Brain microvascular endothelial cell (primary cell): Measurements from ENCODE around the gene TMPRSS13.
"Not testable (repeated sequence)": the region's sequence is repeated elsewhere in the genome, so short reads cannot be mapped to it uniquely, and the experiment has no call there.

Experiments used
- DNase-seq: peaks from one replicate; pipeline ENCODE4 v3.0.0-alpha.2; 2020
- H3K27ac ChIP-seq: fragments of 250-450 bp; sonication (Bioruptor Pico); 2 replicates; pipeline ENCODE4 v1.5.1; 2020; ENCODE audit warnings: mild to moderate bottlenecking, moderate library complexity
- H3K27me3 ChIP-seq: fragments of 250-450 bp; sonication (Bioruptor Pico); replicated peaks from 2 replicates; pipeline ENCODE4 v1.5.1; 2020; ENCODE audit warnings: mild to moderate bottlenecking
- H3K36me3 ChIP-seq: fragments of 250-450 bp; sonication (Bioruptor Pico); replicated peaks from 2 replicates; pipeline ENCODE4 v1.5.1; 2020; ENCODE audit warnings: mild to moderate bottlenecking
- H3K4me3 ChIP-seq: 2 replicates; pipeline ENCODE4 v1.5.1; 2011; ENCODE audit warnings: low read depth, mild to moderate bottlenecking, control low read depth, low read length, moderate library complexity
- CTCF ChIP-seq: IDR thresholded peaks from 2 replicates; pipeline ENCODE4 v1.5.1; 2011; ENCODE audit warnings: low read depth, mild to moderate bottlenecking, moderate library complexity, low read length, control low read depth, inconsistent platforms; ENCODE audit errors: missing control alignments
- in situ Hi-C: cut with HindIII; loops from 2 replicates; pipeline ENCODE4 v1.10.0; 2017; ENCODE audit warnings: low sequenced_read_pairs, low pct_ligation_motif_present

The TMPRSS13 gene

DNA sequence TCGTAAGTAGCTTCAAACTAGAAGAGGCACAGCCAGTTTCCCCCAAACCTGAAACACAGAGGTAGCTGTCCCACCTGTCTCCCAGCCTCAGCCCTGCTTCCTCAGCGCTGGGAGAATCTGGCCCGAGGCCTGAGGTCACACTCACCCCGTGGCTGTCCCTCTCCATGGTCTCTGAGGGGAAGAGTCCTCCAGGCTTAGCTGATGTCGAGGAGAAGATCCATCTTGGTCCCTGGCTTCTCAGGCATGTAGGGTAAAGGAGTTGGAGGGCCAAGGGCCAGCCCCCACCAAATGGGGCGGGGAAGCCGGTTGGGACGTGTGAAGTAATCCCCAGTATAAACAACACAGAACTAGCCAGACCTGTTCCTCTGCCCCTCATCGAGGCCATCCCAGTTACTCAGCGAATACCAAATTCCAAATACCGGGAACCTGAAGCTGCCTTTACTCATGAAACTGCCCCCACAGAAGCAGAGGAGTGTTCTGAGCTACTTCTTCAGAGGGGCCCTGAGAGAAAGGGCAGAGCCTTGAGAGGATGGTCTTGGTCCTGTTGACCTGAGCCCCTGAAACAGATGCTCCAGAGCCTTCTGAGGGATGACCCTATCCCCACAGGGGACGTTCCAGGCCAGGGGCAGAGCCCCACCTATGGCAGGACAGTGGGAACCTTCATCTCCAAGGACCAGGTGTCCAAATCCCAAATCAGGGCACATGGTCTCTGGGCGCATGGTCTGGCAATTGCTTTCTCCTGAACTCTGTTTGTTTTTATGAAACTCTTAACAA, at the start of gene TMPRSS13:
TMPRSS13 (minus strand) TSS at position 261 of the 774 bp plus-strand sequence; CDS start at position 166, 95 bp downstream.
- Histone ChIP-seq H3K27me3 (no peaks in the 10 kb centered on the region), H3K4me3 (no peak within 1 kb of the TSS), H3K27ac (no peak within 1 kb of the TSS), H3K36me3 (no peaks in the 10 kb centered on the region)
- DNase-seq: no peak
- TF ChIP-seq CTCF: no peak
- in situ Hi-C loops: loop anchor here (25.0 kb wide), 1 partner anchor 92 kb away; no protein-coding TSS in a partner anchor

GRCh38 chr11:117978991-117979390, 49.8 kb upstream of the TMPRSS13 start:
- Histone ChIP-seq H3K36me3 (no peaks in the 10 kb centered on the region), H3K27me3 (no peaks in the 10 kb centered on the region), H3K27ac (no peak overlapping the region), H3K4me3 (no peak overlapping the region)
- in situ Hi-C loops: no loop called here
- DNase-seq: no peak
- no peak for TF ChIP-seq CTCF

GRCh38 chr11:117978291-117978910, 49.2 kb upstream of the TMPRSS13 start:
- DNase-seq, H3K36me3 ChIP-seq, H3K4me3 ChIP-seq, in situ Hi-C loops, H3K27ac ChIP-seq, H3K27me3 ChIP-seq: not testable (repeated sequence)

DNA sequence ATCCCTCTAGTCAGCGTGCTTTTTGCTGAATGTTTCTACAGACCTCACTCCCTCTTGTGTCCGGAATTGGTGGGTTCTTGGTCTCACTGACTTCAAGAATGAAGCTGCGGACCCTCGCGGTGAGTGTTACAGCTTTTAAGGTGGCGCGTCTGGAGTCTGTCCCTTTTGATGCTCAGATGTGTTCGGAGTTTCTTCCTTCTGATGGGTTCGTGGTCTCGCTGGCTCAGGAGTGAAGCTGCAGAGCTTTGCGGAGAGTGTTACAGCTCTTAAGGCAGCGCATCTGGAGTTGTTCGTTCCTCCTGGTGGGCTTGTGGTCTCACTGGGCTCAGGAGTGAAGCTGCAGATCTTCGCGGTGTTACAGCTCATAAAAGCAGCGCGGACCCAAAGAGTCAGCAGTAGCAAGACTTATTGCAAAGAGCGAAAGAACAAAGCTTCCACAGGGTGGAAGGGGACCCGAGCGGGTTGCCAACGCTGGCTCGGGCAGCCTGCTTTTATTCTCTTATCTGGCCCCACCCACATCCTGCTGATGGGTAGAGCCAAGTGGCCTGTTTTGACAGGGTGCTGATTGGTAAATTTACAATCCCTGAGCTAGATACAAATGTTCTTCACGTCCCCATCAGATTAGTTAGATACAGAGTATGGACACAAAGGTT, 48.5 kb upstream of the TMPRSS13 start:
- H3K36me3 ChIP-seq, in situ Hi-C loops, H3K4me3 ChIP-seq, DNase-seq, H3K27ac ChIP-seq, H3K27me3 ChIP-seq: not testable (repeated sequence)

DNA sequence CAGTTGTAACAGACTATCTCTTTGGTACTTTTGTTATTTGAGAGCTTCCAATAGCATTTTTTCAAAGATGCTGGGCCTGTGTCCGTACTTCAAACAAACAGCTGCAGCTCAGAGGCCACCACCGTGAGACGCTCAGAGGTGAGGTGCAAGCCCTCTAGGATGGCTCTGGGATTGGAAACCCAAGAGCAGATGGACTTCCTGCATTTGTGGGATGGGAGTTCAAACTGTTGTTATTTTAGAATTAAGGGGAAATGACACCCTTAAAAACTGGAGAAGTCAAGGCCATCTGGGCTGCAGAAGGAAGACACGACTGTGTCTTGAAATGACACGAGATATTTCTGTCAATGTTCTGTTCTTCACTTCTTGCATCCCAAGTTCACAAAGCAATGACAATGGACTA, 47.8 kb upstream of the TMPRSS13 start:
- H3K4me3 ChIP-seq: no peak overlapping the region

GRCh38 chr11:117976445-117976844, 47.2 kb upstream of the TMPRSS13 start:
- TF ChIP-seq CTCF: no peak
- DNase-seq: no peak
- H3K27ac ChIP-seq: no peak overlapping the region
- no peak overlapping the region for H3K4me3 ChIP-seq
- H3K27me3 ChIP-seq: no peaks in the 10 kb centered on the region
- H3K36me3 ChIP-seq: no peaks in the 10 kb centered on the region
- in situ Hi-C loops: no loop called here

More for the DNA sequence above, 47.8 kb upstream of the TMPRSS13 start:
- in situ Hi-C loops: no loop called here
- TF ChIP-seq CTCF: no peak
- no peak for DNase-seq
- no peak overlapping the region for H3K27ac ChIP-seq
- no peaks in the 10 kb centered on the region for H3K36me3 ChIP-seq
- H3K27me3 ChIP-seq: no peaks in the 10 kb centered on the region
